Measurements from ENCODE around the gene PTPN2.

DNA sequence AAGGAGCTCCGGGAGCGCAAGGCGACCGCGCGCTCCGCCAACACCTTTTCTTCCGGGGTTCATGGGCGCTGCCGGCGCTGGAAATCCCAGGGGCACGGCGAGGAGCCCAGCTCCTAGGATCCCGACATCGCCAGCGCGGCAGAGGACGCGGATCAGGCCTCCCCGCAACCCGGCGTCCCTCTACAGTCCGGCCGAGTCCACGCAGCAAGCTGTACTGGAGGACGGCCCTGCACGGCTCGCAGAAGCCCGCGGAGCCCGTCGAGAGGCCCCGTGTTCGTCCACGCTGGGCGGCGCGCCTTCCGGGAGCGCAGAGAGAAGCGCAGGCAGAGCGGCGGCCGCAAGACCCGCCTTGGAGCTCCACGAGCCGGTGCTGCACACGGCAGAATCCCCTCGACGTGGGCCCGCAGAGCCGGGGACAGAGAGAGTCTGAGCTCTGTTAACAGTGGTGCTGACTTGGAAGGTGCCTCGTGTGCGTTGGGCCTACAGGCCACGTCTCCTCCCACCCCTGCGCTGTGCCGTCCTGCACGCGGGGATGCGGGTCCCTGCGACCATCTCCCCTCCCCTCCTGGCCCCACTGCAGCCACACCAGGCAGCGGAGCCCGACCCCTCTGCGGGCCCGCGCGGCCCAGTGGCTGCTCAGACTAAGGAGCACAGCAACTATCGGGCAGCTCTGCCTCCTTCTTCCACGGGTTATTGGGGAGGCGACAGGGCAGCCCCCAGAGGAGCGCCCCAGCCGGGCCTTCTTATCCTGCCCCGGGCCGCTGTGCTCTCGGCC lies 28.1 kb upstream of the PTPN2 start:
- TF ChIP-seq POLR2AphosphoS5 (IDR thresholded peaks at IDR 0.05) (no peak), EZH2 (IDR thresholded peaks at IDR 0.05; ENCODE audit: borderline replicate concordance, insufficient read depth, low read length, poor library complexity, severe bottlenecking) (no peak), EP300 (conservative IDR thresholded peaks at IDR 0.05; ENCODE audit: poor library complexity, severe bottlenecking) (no peak), MXI1 (conservative IDR thresholded peaks at IDR 0.05; ENCODE audit: poor library complexity, severe bottlenecking) (no peak), SMC3 (conservative IDR thresholded peaks at IDR 0.05; ENCODE audit: poor library complexity) (no peak), RAD21 (conservative IDR thresholded peaks at IDR 0.05) (no peak), TAF1 (IDR thresholded peaks at IDR 0.05; ENCODE audit: low read depth) (no peak)
- TF ChIP-seq, protein P1, sequence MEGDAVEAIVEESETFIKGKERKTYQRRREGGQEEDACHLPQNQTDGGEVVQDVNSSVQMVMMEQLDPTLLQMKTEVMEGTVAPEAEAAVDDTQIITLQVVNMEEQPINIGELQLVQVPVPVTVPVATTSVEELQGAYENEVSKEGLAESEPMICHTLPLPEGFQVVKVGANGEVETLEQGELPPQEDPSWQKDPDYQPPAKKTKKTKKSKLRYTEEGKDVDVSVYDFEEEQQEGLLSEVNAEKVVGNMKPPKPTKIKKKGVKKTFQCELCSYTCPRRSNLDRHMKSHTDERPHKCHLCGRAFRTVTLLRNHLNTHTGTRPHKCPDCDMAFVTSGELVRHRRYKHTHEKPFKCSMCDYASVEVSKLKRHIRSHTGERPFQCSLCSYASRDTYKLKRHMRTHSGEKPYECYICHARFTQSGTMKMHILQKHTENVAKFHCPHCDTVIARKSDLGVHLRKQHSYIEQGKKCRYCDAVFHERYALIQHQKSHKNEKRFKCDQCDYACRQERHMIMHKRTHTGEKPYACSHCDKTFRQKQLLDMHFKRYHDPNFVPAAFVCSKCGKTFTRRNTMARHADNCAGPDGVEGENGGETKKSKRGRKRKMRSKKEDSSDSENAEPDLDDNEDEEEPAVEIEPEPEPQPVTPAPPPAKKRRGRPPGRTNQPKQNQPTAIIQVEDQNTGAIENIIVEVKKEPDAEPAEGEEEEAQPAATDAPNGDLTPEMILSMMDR (IDR thresholded peaks at IDR 0.05; ENCODE audit: poor library complexity, severe bottlenecking) = no peak
- TF ChIP-seq, protein P2, sequence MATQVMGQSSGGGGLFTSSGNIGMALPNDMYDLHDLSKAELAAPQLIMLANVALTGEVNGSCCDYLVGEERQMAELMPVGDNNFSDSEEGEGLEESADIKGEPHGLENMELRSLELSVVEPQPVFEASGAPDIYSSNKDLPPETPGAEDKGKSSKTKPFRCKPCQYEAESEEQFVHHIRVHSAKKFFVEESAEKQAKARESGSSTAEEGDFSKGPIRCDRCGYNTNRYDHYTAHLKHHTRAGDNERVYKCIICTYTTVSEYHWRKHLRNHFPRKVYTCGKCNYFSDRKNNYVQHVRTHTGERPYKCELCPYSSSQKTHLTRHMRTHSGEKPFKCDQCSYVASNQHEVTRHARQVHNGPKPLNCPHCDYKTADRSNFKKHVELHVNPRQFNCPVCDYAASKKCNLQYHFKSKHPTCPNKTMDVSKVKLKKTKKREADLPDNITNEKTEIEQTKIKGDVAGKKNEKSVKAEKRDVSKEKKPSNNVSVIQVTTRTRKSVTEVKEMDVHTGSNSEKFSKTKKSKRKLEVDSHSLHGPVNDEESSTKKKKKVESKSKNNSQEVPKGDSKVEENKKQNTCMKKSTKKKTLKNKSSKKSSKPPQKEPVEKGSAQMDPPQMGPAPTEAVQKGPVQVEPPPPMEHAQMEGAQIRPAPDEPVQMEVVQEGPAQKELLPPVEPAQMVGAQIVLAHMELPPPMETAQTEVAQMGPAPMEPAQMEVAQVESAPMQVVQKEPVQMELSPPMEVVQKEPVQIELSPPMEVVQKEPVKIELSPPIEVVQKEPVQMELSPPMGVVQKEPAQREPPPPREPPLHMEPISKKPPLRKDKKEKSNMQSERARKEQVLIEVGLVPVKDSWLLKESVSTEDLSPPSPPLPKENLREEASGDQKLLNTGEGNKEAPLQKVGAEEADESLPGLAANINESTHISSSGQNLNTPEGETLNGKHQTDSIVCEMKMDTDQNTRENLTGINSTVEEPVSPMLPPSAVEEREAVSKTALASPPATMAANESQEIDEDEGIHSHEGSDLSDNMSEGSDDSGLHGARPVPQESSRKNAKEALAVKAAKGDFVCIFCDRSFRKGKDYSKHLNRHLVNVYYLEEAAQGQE (IDR thresholded peaks at IDR 0.05; ENCODE audit: borderline replicate concordance) = no peak

Data from neural cell (in vitro differentiated cells).